CD14-positive monocyte (primary cell): Measurements from ENCODE around the gene ADORA2B. TPM values are rescaled to one million over a fixed set of nuclear protein-coding genes. Genes with fewer than 3 reads are reported as not detected.

Experiments used
- DNase-seq, 3 donors: peaks; one replicate each; pipeline ENCODE4 v3.0.0-alpha.2; 2011 to 2022
- H2AFZ ChIP-seq: 2 replicates; pipeline ENCODE4 v1.6.0; 2012; ENCODE audit warnings: mild to moderate bottlenecking, low read depth, low read length, inconsistent platforms; ENCODE audit not compliant: insufficient read depth, poor library complexity, severe bottlenecking
- H3K27ac ChIP-seq, 2 donors: 1 replicate in 1 of 2; 2 replicates in 1 of 2; pipeline ENCODE4 v1.5.1; 2012 to 2013; ENCODE audit warnings: low read length in 2 of 2, control low read depth in 1 of 2, inconsistent platforms in 1 of 2, low read depth in 1 of 2, mild to moderate bottlenecking in 1 of 2
- H3K27me3 ChIP-seq, 2 donors: one replicate each; pipeline versions ENCODE4 v1.6.0 to v1.6.1; 2011 to 2013; ENCODE audit warnings: low read length in 2 of 2; ENCODE audit not compliant: control insufficient read depth in 2 of 2, insufficient read depth in 2 of 2
- H3K36me3 ChIP-seq, 2 donors: replicated peaks in 1 of 2; 1 replicate in 1 of 2; 2 replicates in 1 of 2; pipeline versions ENCODE4 v1.5.1 to v1.6.1; 2012 to 2013; ENCODE audit warnings: low read length in 2 of 2, control low read depth in 1 of 2, inconsistent platforms in 1 of 2, mild to moderate bottlenecking in 1 of 2; ENCODE audit not compliant: insufficient read depth in 2 of 2, control insufficient read depth in 1 of 2
- H3K4me1 ChIP-seq, 2 donors: 1 replicate in 1 of 2; 2 replicates in 1 of 2; pipeline versions ENCODE4 v1.5.1 to v1.6.1; 2012 to 2013; ENCODE audit warnings: low read length in 2 of 2, control low read depth in 1 of 2, inconsistent platforms in 1 of 2, mild to moderate bottlenecking in 1 of 2, moderate library complexity in 1 of 2; ENCODE audit not compliant: insufficient read depth in 2 of 2, control insufficient read depth in 1 of 2
- H3K4me2 ChIP-seq: replicated peaks from 2 replicates; pipeline ENCODE3; 2012; ENCODE audit warnings: low read length, moderate library complexity, mild to moderate bottlenecking; ENCODE audit not compliant: poor library complexity, severe bottlenecking; ENCODE audit errors: extremely low read depth
- H3K4me3 ChIP-seq, 3 experiments: fragments of 200-600 bp in 1 of 3; sonication (generic) in 1 of 3; replicated peaks in 1 of 3; 1 replicate in 2 of 3; 2 replicates in 1 of 3; pipeline ENCODE4 v1.5.1; 2011 to 2013; ENCODE audit warnings: low read length in 3 of 3, mild to moderate bottlenecking in 3 of 3, control low read depth in 2 of 3, low read depth in 2 of 3, inconsistent platforms in 1 of 3, moderate library complexity in 1 of 3
- H3K79me2 ChIP-seq: 2 replicates; pipeline ENCODE4 v1.6.0; 2012; ENCODE audit warnings: mild to moderate bottlenecking, control low read depth, inconsistent platforms, low read length, moderate library complexity; ENCODE audit not compliant: insufficient read depth
- H3K9ac ChIP-seq: 2 replicates; pipeline ENCODE4 v1.6.0; 2017; ENCODE audit warnings: low read length, mild to moderate bottlenecking; ENCODE audit not compliant: insufficient read depth, poor library complexity, severe bottlenecking
- H3K9me3 ChIP-seq, 2 donors: replicated peaks in 1 of 2; 1 replicate in 1 of 2; 2 replicates in 1 of 2; pipeline versions ENCODE4 v1.5.1 to v1.6.1; 2012 to 2013; ENCODE audit warnings: low read length in 2 of 2, control low read depth in 1 of 2; ENCODE audit not compliant: control insufficient read depth in 1 of 2, insufficient read depth in 1 of 2
- H4K20me1 ChIP-seq: 2 replicates; pipeline ENCODE4 v1.6.0; 2012; ENCODE audit warnings: mild to moderate bottlenecking, low read length, control low read depth, moderate library complexity; ENCODE audit not compliant: insufficient read depth
- H3K27ac Mint-ChIP-seq, 7 donors: one replicate each; pipeline ENCODE4 v1.8.0; 2020; ENCODE audit warnings: mild to moderate bottlenecking in 7 of 7, mixed read lengths in 7 of 7, moderate library complexity in 6 of 7, inconsistent platforms in 2 of 7
- H3K27me3 Mint-ChIP-seq, 3 donors: one replicate each; pipeline ENCODE4 v1.8.0; 2021 to 2022; ENCODE audit warnings: low read depth in 3 of 3, mild to moderate bottlenecking in 3 of 3, mixed read lengths in 3 of 3, moderate library complexity in 3 of 3, inconsistent platforms in 1 of 3
- H3K36me3 Mint-ChIP-seq, 2 donors: one replicate each; pipeline ENCODE4 v1.8.0; 2020; ENCODE audit warnings: mixed read lengths in 2 of 2, inconsistent platforms in 1 of 2, mild to moderate bottlenecking in 1 of 2
- H3K4me1 Mint-ChIP-seq: one replicate; pipeline ENCODE4 v1.8.0; 2020; ENCODE audit warnings: mild to moderate bottlenecking, mixed read lengths
- H3K4me3 Mint-ChIP-seq, 2 donors: one replicate each; pipeline ENCODE4 v1.8.0; 2020; ENCODE audit warnings: mild to moderate bottlenecking in 2 of 2, mixed read lengths in 2 of 2, moderate library complexity in 1 of 2
- H3K9me3 Mint-ChIP-seq, 7 donors: one replicate each; pipeline ENCODE4 v1.8.0; 2020 to 2022; ENCODE audit warnings: mixed read lengths in 7 of 7, mild to moderate bottlenecking in 6 of 7, moderate library complexity in 6 of 7, inconsistent platforms in 2 of 7
- WGBS: methylation state at CpG from one replicate; pipeline ENCODE4 v1.1.5; 2013; ENCODE audit warnings: missing lambda C conversion rate; ENCODE audit not compliant: insufficient coverage; 5-methylcytosine and 5-hydroxymethylcytosine counted together
- intact Hi-C, 2 donors: fragments of 100-400 bp; cut with micrococcal nuclease; formaldehyde crosslinking; loops; one replicate each; pipeline versions ENCODE4 v1.15.0 to v1.15.1; 2023
- polyA plus RNA-seq, 3 donors: library from polyadenylated mRNA; depleted of rRNA in 1 of 3; unstranded in 2 of 3; stranded (reverse) in 1 of 3; fragments of 300-500 nt in 2 of 3; fragments of >200 nt in 1 of 3; fragmentation: Illumina TruSeq in 2 of 3; gene quantifications; 1 replicate in 2 of 3; 2 replicates in 1 of 3; pipeline ENCODE4 v1.2.3, GENCODE V29; 2012 to 2021
- TF ChIP-seq, protein P1 (sequence below): fragments of 200-600 bp; IDR thresholded peaks from one replicate; pipeline ENCODE4 v1.8.0; 2022; ENCODE audit warnings: antibody characterized with exemption, mild to moderate bottlenecking

The ADORA2B gene
- polyA plus RNA-seq, 3 donors: 2.0 to 6.4 (median 4.4) TPM

DNA sequence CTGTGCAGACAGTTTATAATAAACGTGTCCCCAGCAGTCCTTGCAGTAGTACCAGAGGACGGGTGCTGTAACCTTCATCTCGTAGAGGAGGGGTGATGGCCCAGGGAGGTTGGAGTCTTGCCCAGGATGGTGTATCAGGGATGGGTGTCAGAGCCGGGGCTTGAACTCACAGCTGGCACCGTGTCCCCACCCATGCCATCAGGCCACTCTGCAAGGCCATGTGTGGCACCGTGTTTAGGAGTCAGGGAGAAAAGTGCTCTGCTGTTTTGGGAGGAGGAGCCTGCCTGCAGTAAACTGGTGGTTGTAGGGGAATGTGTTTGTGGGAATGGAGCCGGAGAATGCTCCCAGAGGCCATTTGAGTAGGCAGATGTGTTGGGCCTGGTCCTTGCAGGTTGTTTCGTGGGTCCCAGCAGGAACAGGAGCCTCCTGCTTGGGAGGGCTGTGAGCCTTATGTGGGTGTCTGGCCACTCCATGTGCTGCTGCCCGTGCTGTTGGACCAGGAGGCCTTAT, 1.7 kb downstream of the ADORA2B start:
- Histone ChIP-seq H3K4me2 (peak overlapping the region; percentile 87), H3K79me2 (peaks cover 15% of the 10 kb centered on the region), H3K9ac (no peak overlapping the region), H3K9me3 (peaks cover 6 to 7% of the 10 kb centered on the region in 2 donors), H4K20me1 (no peaks in the 10 kb centered on the region), H3K4me1 (peaks cover 56 to 65% of the 10 kb centered on the region in 2 donors), H3K36me3 (peaks cover 0 to 10% of the 10 kb centered on the region in 2 donors), H3K4me3 (peak overlapping the region in 1 of 3 experiments; percentile 79), H3K27me3 (peaks cover 0 to 5% of the 10 kb centered on the region in 2 donors), H2AFZ (no peak overlapping the region), H3K27ac (no peak overlapping the region)
- Mint-ChIP-seq H3K4me1 (peaks cover 49% of the 10 kb centered on the region), H3K9me3 (peaks cover 7 to 10% (median 9%) of the 10 kb centered on the region in 7 donors), H3K27me3 (peaks cover 2 to 18% (median 6%) of the 10 kb centered on the region in 3 donors), H3K4me3 (peak overlapping the region; percentile 68 to 80), H3K27ac (peak overlapping the region in 6 of 7 donors; percentile 32 to 86 (median 60)), H3K36me3 (peaks cover 24 to 32% of the 10 kb centered on the region in 2 donors)
- WGBS: 74% methylated on average over 8 of the region's 9 CpGs
- intact Hi-C loops: loop anchor here in 1 of 2 donors (5.0 kb wide), 1 partner anchor 51 kb away; the partner anchor contains the start of genes TTC19 and ZSWIM7
- DNase-seq: no peak
- TF ChIP-seq, protein P1, sequence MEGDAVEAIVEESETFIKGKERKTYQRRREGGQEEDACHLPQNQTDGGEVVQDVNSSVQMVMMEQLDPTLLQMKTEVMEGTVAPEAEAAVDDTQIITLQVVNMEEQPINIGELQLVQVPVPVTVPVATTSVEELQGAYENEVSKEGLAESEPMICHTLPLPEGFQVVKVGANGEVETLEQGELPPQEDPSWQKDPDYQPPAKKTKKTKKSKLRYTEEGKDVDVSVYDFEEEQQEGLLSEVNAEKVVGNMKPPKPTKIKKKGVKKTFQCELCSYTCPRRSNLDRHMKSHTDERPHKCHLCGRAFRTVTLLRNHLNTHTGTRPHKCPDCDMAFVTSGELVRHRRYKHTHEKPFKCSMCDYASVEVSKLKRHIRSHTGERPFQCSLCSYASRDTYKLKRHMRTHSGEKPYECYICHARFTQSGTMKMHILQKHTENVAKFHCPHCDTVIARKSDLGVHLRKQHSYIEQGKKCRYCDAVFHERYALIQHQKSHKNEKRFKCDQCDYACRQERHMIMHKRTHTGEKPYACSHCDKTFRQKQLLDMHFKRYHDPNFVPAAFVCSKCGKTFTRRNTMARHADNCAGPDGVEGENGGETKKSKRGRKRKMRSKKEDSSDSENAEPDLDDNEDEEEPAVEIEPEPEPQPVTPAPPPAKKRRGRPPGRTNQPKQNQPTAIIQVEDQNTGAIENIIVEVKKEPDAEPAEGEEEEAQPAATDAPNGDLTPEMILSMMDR: no peak

DNA sequence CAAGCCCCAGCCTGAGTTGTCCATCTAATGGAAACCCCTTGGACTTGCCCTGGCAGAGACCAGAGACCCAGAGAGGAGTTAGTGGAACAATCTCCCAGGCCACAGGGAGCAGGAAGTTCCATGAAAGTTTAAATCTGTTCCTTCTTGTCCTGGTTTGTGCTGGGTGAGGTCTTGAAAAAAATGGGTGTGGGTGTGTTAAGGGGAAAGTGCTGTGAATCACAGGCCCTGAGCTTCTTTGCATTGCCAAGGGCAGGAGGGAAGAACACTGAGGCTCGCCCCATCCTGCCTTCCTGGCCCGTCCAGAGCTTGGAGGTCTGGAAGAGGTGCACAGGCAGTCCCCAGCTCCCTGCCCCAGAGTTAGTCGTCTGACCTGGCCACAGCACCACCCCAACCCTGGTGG, 2.3 kb downstream of the ADORA2B start:
- no CpG with 5 or more reads among the region's 3 CpGs for WGBS

More for the DNA sequence above, 2.3 kb downstream of the ADORA2B start:
- Histone ChIP-seq H3K4me3 (peak overlapping the region in 1 of 3 experiments; percentile 79), H3K27ac (no peak overlapping the region), H3K4me2 (peak overlapping the region; percentile 87), H3K9me3 (peaks cover under 1% of the 10 kb centered on the region in 2 donors), H3K27me3 (peaks cover 0 to 5% of the 10 kb centered on the region in 2 donors), H3K9ac (no peak overlapping the region), H3K4me1 (peaks cover 50 to 59% of the 10 kb centered on the region in 2 donors), H3K79me2 (peaks cover 15% of the 10 kb centered on the region), H2AFZ (no peak overlapping the region), H3K36me3 (peaks cover 0 to 10% of the 10 kb centered on the region in 2 donors), H4K20me1 (no peaks in the 10 kb centered on the region)
- Mint-ChIP-seq H3K27me3 (peaks cover 1 to 18% (median 4%) of the 10 kb centered on the region in 3 donors), H3K27ac (peak overlapping the region in 6 of 7 donors; percentile 25 to 46 (median 31)), H3K9me3 (peaks cover 1 to 4% (median 3%) of the 10 kb centered on the region in 7 donors), H3K4me3 (peak overlapping the region; percentile 27 to 56), H3K4me1 (peaks cover 46% of the 10 kb centered on the region), H3K36me3 (peaks cover 20 to 33% of the 10 kb centered on the region in 2 donors)
- peak in 1 of 3 donors; percentile 39 for DNase-seq
- TF ChIP-seq, protein P1: no peak
- intact Hi-C loops: loop anchor here in 1 of 2 donors (5.0 kb wide), 1 partner anchor 50 kb away; the partner anchor contains the start of genes TTC19 and ZSWIM7
